SU-DHL-6 (cell line): Measurements from ENCODE around the gene TGM2.

Experiments used
- H2AFZ ChIP-seq: fragments of 200-600 bp; sonication (generic); 2 replicates; pipeline ENCODE4 v1.6.1; 2014; ENCODE audit warnings: low read depth, mild to moderate bottlenecking, moderate library complexity, mixed read lengths, antibody characterized with exemption, low read length; ENCODE audit not compliant: severe bottlenecking
- H3F3A ChIP-seq: fragments of 200-600 bp; shearing (Covaris generic); 2 replicates; pipeline ENCODE4 v1.6.0; 2016; ENCODE audit warnings: antibody characterized with exemption, mild to moderate bottlenecking; ENCODE audit not compliant: insufficient read depth
- H3K27ac ChIP-seq: fragments of 200-600 bp; sonication (generic); 2 replicates; pipeline ENCODE4 v1.5.1; 2016; ENCODE audit warnings: low read depth, mild to moderate bottlenecking, low read length, moderate library complexity, mixed read lengths
- H3K27me3 ChIP-seq: fragments of 200-600 bp; sonication (generic), shearing (Covaris generic); 2 replicates; pipeline ENCODE4 v1.6.0; 2014; ENCODE audit warnings: mild to moderate bottlenecking, low read length
- H3K36me3 ChIP-seq: fragments of 200-600 bp; sonication (generic); 2 replicates; pipeline ENCODE4 v1.6.1; 2014; ENCODE audit warnings: mild to moderate bottlenecking, low read length, mixed read lengths
- H3K4me2 ChIP-seq: fragments of 300-600, 200-600 bp; shearing (Covaris generic), sonication (generic); 2 replicates; pipeline ENCODE4 v1.6.0; 2014; ENCODE audit warnings: low read length, low read depth, mild to moderate bottlenecking; ENCODE audit not compliant: poor library complexity, severe bottlenecking
- H3K4me3 ChIP-seq: fragments of 200-600 bp; sonication (generic); 2 replicates; pipeline ENCODE4 v1.5.1; 2014; ENCODE audit warnings: antibody characterized with exemption, low read length, mild to moderate bottlenecking, mixed read lengths; ENCODE audit not compliant: insufficient read depth, poor library complexity, severe bottlenecking
- H3K79me2 ChIP-seq: fragments of 200-600 bp; sonication (generic); 2 replicates; pipeline ENCODE4 v1.6.1; 2014; ENCODE audit warnings: mild to moderate bottlenecking, low read length, moderate library complexity; ENCODE audit not compliant: insufficient read depth
- H3K9ac ChIP-seq: fragments of 200-600 bp; sonication (generic); 2 replicates; pipeline ENCODE4 v1.7.0; 2014; ENCODE audit warnings: mild to moderate bottlenecking, low read length
- H3K9me2 ChIP-seq: fragments of 200-600 bp; sonication (generic); replicated peaks from 2 replicates; pipeline ENCODE4 v1.6.1; 2014; ENCODE audit warnings: low read length; ENCODE audit not compliant: insufficient read depth
- H3K9me3 ChIP-seq: fragments of 200-600 bp; sonication (generic); 2 replicates; pipeline ENCODE4 v1.6.1; 2014; ENCODE audit warnings: low read length, mixed read lengths; ENCODE audit not compliant: insufficient read depth
- H4K20me1 ChIP-seq: fragments of 200-600 bp; sonication (generic); 2 replicates; pipeline ENCODE4 v1.6.1; 2014; ENCODE audit warnings: low read depth, mild to moderate bottlenecking, antibody characterized with exemption, low read length, moderate library complexity, mixed read lengths
- EZH2phosphoT487 ChIP-seq: fragments of 200-600 bp; sonication (generic), shearing (Covaris generic); conservative IDR thresholded peaks from 2 replicates; pipeline ENCODE4 v1.6.1; 2018; ENCODE audit warnings: mild to moderate bottlenecking, antibody characterized with exemption, low read length, moderate library complexity, mixed read lengths
- TF ChIP-seq, protein P1 (sequence below): fragments of 200-600 bp; sonication (generic); IDR thresholded peaks from one replicate; pipeline ENCODE4 v1.5.1; 2017; ENCODE audit warnings: antibody characterized with exemption, mild to moderate bottlenecking, low read length, moderate library complexity; ENCODE audit not compliant: insufficient read depth, poor library complexity, severe bottlenecking

TGM2 gene

DNA sequence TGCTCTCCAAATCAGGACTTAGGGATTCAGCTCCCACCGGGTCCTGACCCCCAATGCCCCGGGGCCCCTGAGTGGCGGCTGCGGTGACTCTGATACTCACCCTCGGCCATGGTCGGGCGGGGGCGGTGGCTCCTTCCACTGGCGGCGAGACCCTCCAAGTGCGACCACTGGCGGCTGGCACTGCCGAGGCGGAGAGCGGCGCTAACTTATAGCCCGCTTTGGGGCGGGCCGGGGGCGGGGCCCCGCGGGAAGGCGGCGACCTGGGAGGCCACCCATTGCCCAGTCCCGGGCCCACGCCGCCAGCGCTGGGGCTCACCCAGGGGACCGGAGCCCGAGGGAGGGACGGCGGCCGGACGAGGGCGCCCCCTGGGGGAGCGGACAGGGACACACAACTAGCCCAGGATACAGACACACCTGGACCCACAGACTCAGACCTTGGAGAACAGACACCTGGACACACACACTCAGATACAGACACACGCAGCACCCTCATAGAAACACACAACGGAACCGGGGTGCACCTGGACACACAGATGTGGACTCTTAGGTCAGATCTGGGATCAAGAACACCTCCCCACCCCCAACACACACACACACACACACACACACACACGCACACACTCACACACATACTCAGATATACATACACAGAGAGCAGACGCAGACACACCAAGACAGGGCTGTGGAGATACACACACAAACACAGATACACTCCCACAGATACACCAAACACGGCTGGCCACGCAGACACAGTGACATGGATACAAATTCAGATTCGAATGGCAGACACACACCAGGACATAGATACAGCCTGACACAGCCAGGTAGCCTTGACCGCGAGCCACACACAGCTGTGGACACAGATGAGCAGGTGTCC lies at the start of gene TGM2:
Gene TGM2, minus strand, starts transcription at position 182 of the 877 bp plus-strand sequence. Its CDS starts 72 bp downstream, at position 110.
- no peaks in the 10 kb centered on the region for H3K9me2 ChIP-seq
- H3K4me3 ChIP-seq = no peak within 1 kb of the TSS
- H3F3A ChIP-seq = no peaks in the 10 kb centered on the region
- H3K36me3 ChIP-seq = no peaks in the 10 kb centered on the region
- H3K79me2 ChIP-seq = no peaks in the 10 kb centered on the region
- H4K20me1 ChIP-seq = no peaks in the 10 kb centered on the region
- H3K27ac ChIP-seq = no peak within 1 kb of the TSS
- no peak within 1 kb of the TSS for H2AFZ ChIP-seq
- no peaks in the 10 kb centered on the region for H3K9me3 ChIP-seq
- H3K4me2 ChIP-seq = no peak within 1 kb of the TSS
- no peak within 1 kb of the TSS for H3K9ac ChIP-seq
- TF ChIP-seq EZH2phosphoT487 = no peak
- TF ChIP-seq, protein P1, sequence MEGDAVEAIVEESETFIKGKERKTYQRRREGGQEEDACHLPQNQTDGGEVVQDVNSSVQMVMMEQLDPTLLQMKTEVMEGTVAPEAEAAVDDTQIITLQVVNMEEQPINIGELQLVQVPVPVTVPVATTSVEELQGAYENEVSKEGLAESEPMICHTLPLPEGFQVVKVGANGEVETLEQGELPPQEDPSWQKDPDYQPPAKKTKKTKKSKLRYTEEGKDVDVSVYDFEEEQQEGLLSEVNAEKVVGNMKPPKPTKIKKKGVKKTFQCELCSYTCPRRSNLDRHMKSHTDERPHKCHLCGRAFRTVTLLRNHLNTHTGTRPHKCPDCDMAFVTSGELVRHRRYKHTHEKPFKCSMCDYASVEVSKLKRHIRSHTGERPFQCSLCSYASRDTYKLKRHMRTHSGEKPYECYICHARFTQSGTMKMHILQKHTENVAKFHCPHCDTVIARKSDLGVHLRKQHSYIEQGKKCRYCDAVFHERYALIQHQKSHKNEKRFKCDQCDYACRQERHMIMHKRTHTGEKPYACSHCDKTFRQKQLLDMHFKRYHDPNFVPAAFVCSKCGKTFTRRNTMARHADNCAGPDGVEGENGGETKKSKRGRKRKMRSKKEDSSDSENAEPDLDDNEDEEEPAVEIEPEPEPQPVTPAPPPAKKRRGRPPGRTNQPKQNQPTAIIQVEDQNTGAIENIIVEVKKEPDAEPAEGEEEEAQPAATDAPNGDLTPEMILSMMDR = peak; percentile 64
- no peaks in the 10 kb centered on the region for H3K27me3 ChIP-seq

DNA sequence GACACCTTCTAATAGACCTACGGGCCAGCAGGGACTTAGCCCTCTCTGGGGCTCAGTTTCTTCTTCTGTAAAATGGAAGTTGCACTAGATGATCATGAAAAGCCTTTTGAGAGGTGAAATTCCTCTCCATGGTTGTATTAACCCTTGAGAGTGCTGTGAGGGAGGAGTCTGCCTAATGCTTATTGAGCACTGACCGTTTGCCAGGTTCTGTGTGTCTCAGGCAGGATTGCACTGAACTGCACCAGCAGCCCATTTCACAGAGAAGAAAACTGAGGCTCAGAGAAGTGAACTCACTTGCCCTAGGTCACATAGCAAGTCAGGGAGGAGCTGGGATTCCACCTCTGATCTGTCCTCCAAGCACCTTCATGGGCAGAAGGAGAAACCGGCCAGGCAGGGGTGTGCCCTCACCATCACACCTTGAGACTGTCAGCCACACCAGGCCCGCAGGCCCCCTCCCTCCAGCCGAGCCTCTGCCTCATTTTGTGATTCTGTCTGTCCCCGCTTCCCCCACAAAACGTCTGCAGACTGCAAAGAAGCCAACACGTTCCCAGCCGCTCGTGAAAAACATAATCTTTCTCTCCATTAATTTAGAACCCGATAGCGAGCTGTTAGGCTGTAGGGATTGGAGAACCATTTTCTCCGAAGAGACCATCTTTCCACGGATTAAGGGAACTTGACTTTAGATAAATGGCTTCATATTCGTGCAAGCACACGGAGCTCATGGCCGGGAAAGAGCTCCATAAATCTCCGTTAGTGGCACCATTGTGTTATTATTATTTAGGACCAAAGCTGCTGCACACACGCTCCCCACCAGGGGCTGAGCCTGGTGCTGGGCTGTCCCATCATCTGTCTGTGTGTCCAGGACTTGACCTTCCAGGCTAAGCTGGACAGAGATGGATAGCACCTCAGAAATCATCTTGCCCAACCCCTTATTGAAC lies 49.5 kb upstream of the TGM2 start:
- Histone ChIP-seq H3K9me3 (no peaks in the 10 kb centered on the region), H3K4me2 (no peak overlapping the region), H3K79me2 (no peaks in the 10 kb centered on the region), H3K9ac (no peak overlapping the region), H2AFZ (no peak overlapping the region), H4K20me1 (no peaks in the 10 kb centered on the region), H3K27ac (no peak overlapping the region), H3K36me3 (no peaks in the 10 kb centered on the region), H3F3A (no peaks in the 10 kb centered on the region), H3K9me2 (no peaks in the 10 kb centered on the region), H3K4me3 (no peak overlapping the region), H3K27me3 (no peaks in the 10 kb centered on the region)
- TF ChIP-seq EZH2phosphoT487 = no peak
- TF ChIP-seq, protein P1 = no peak

DNA sequence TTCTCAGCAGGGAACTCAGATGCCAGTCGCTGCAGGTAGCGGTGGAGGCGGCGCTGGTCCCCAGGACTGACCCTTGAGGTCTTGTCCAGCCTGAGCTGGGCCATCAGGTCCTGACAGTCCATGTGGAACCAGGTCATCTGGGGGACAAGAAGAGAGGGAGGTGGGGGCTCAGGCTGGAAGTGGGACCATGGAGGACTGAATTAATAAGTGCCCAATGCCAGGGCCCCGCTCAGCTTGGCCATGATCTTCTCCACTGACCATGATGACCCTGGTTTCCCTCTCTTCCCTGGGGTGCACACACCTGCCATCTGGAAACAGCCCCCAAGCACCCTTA lies 48.5 kb upstream of the TGM2 start:
- H3K27ac ChIP-seq = no peak overlapping the region
- H3K4me3 ChIP-seq = no peak overlapping the region
- no peaks in the 10 kb centered on the region for H4K20me1 ChIP-seq
- H3K79me2 ChIP-seq = no peaks in the 10 kb centered on the region
- H3K27me3 ChIP-seq = no peaks in the 10 kb centered on the region
- H3K4me2 ChIP-seq = no peak overlapping the region
- no peak overlapping the region for H3K9ac ChIP-seq
- TF ChIP-seq, protein P1 = no peak
- H3K36me3 ChIP-seq = no peaks in the 10 kb centered on the region
- H2AFZ ChIP-seq = no peak overlapping the region
- H3F3A ChIP-seq = no peaks in the 10 kb centered on the region
- no peaks in the 10 kb centered on the region for H3K9me3 ChIP-seq
- no peaks in the 10 kb centered on the region for H3K9me2 ChIP-seq
